Activated T-cell treated with anti-CD3 and anti-CD28 coated beads, Interleukin-2, amount 50 U/mL, for 4 hours (primary cell): ENCODE measurements around the gene OGDH. TPM values are rescaled to one million over a fixed set of nuclear protein-coding genes. Genes with fewer than 3 reads are reported as not detected.

Source experiments
- ATAC-seq, 2 donors: fragments of 200-7000 bp; cut with Tn5 transposase; one replicate each; pipeline ENCODE4 v1.10.0; 2021
- DNase-seq: peaks from one replicate; pipeline ENCODE4 v3.0.0-alpha.2; 2020
- H3K27me3 Mint-ChIP-seq: one replicate; pipeline ENCODE4 v1.8.0; 2021; ENCODE audit warnings: low read depth, mixed read lengths
- H3K36me3 Mint-ChIP-seq: one replicate; pipeline ENCODE4 v1.8.0; 2022; ENCODE audit warnings: mixed read lengths; ENCODE audit not compliant: insufficient read depth
- H3K4me1 Mint-ChIP-seq: one replicate; pipeline ENCODE4 v1.8.0; 2021; ENCODE audit warnings: low read depth, mixed read lengths
- H3K4me3 Mint-ChIP-seq: one replicate; pipeline ENCODE4 v1.8.0; 2021; ENCODE audit warnings: mild to moderate bottlenecking, moderate library complexity, mixed read lengths
- H3K9me3 Mint-ChIP-seq: one replicate; pipeline ENCODE4 v1.8.0; 2021; ENCODE audit warnings: mixed read lengths
- total RNA-seq, 3 donors: library from RNA; stranded (reverse); gene quantifications; one replicate each; pipeline ENCODE4 v1.2.1, GENCODE V29; 2021

Gene OGDH
- total RNA-seq, 3 donors from 2014 or later: 83.0 to 105 (median 97.2) TPM

- H3K9me3 Mint-ChIP-seq: no peaks in the 10 kb centered on the region
- H3K4me1 Mint-ChIP-seq: peaks cover 29% of the 10 kb centered on the region
- DNase-seq: no peak
- no peak overlapping the region for H3K4me3 Mint-ChIP-seq
- H3K27me3 Mint-ChIP-seq: no peaks in the 10 kb centered on the region
- peaks cover 54% of the 10 kb centered on the region for H3K36me3 Mint-ChIP-seq
- no peak for ATAC-seq
Measured at GRCh38 chr7:44569959-44570358, 36.5 kb upstream of the OGDH start.

- Mint-ChIP-seq H3K4me1 (peaks cover 31% of the 10 kb centered on the region), H3K27me3 (no peaks in the 10 kb centered on the region), H3K4me3 (peak overlapping the region; percentile 97), H3K36me3 (peaks cover 49% of the 10 kb centered on the region), H3K9me3 (no peaks in the 10 kb centered on the region)
- ATAC-seq (no peak), DNase-seq (no peak)
Measured at GRCh38 chr7:44572771-44573170, 33.7 kb upstream of the OGDH start.

- ATAC-seq: peak; percentile 97 to 98
- peaks cover 31% of the 10 kb centered on the region for H3K4me1 Mint-ChIP-seq
Measured at GRCh38 chr7:44573464-44574286, 32.8 kb upstream of the OGDH start, which contains the start of gene DDX56. Gene DDX56, minus strand, starts transcription at chr7:44573908. Its CDS starts 13 bp downstream, at chr7:44573895.

GRCh38 chr7:44574287-44574872 is 32.0 kb upstream of the OGDH start:
- Mint-ChIP-seq H3K4me1 (peaks cover 37% of the 10 kb centered on the region), H3K4me3 (peak overlapping the region; percentile 97), H3K9me3 (no peaks in the 10 kb centered on the region), H3K36me3 (peaks cover 42% of the 10 kb centered on the region), H3K27me3 (no peaks in the 10 kb centered on the region)
- ATAC-seq (no peak), DNase-seq (no peak)

More at GRCh38 chr7:44573464-44574286, 32.8 kb upstream of the OGDH start, which contains the start of gene DDX56:
- H3K4me3 Mint-ChIP-seq: peak within 1 kb of the TSS; percentile 97
- no peaks in the 10 kb centered on the region for H3K9me3 Mint-ChIP-seq
- H3K27me3 Mint-ChIP-seq: no peaks in the 10 kb centered on the region
- H3K36me3 Mint-ChIP-seq: peaks cover 44% of the 10 kb centered on the region
- DNase-seq: peak; percentile 90

GRCh38 chr7:44575054-44575453 is 31.4 kb upstream of the OGDH start:
- Mint-ChIP-seq H3K27me3 (no peaks in the 10 kb centered on the region), H3K4me1 (peaks cover 43% of the 10 kb centered on the region), H3K9me3 (no peaks in the 10 kb centered on the region), H3K4me3 (peak overlapping the region; percentile 97), H3K36me3 (peaks cover 42% of the 10 kb centered on the region)
- no peak for DNase-seq
- ATAC-seq: no peak

- peaks cover 40% of the 10 kb centered on the region for H3K36me3 Mint-ChIP-seq
- peaks cover 52% of the 10 kb centered on the region for H3K4me1 Mint-ChIP-seq
- H3K4me3 Mint-ChIP-seq: no peak overlapping the region
- DNase-seq (no peak), ATAC-seq (no peak)
- H3K9me3 Mint-ChIP-seq: no peaks in the 10 kb centered on the region
- H3K27me3 Mint-ChIP-seq: no peaks in the 10 kb centered on the region
Measured at GRCh38 chr7:44576228-44576627, 30.2 kb upstream of the OGDH start.

- Mint-ChIP-seq H3K9me3 (no peaks in the 10 kb centered on the region), H3K36me3 (peaks cover 18% of the 10 kb centered on the region), H3K4me1 (peaks cover 31% of the 10 kb centered on the region), H3K4me3 (peak overlapping the region; percentile 89), H3K27me3 (no peaks in the 10 kb centered on the region)
- peak; percentile 35 to 44 for ATAC-seq
- DNase-seq: peak; percentile 26
Measured at GRCh38 chr7:44580945-44581878, 25.2 kb upstream of the OGDH start.

GRCh38 chr7:44581879-44582603 is 24.4 kb upstream of the OGDH start, which contains the start of gene TMED4:
Gene TMED4, minus strand, starts transcription at chr7:44582231. Its CDS starts 25 bp downstream, at chr7:44582206.
- peak within 1 kb of the TSS; percentile 89 for H3K4me3 Mint-ChIP-seq
- peaks cover 17% of the 10 kb centered on the region for H3K36me3 Mint-ChIP-seq
- ATAC-seq (peak; percentile 90 to 91), DNase-seq (peak; percentile 100)
- H3K9me3 Mint-ChIP-seq: no peaks in the 10 kb centered on the region
- H3K4me1 Mint-ChIP-seq: peaks cover 30% of the 10 kb centered on the region
- no peaks in the 10 kb centered on the region for H3K27me3 Mint-ChIP-seq

- Mint-ChIP-seq H3K27me3 (no peaks in the 10 kb centered on the region), H3K4me3 (peak overlapping the region; percentile 89), H3K36me3 (peaks cover 17% of the 10 kb centered on the region), H3K4me1 (peaks cover 34% of the 10 kb centered on the region), H3K9me3 (no peaks in the 10 kb centered on the region)
- DNase-seq (no peak), ATAC-seq (no peak)
Measured at GRCh38 chr7:44583146-44583865, 23.1 kb upstream of the OGDH start.

GRCh38 chr7:44587843-44588711 is 18.4 kb upstream of the OGDH start:
- Mint-ChIP-seq H3K4me3 (no peak overlapping the region), H3K9me3 (no peaks in the 10 kb centered on the region), H3K27me3 (no peaks in the 10 kb centered on the region), H3K36me3 (no peaks in the 10 kb centered on the region), H3K4me1 (peaks cover 7% of the 10 kb centered on the region)
- DNase-seq: peak; percentile 56
- ATAC-seq: peak; percentile 78 to 79

- H3K9me3 Mint-ChIP-seq: no peaks in the 10 kb centered on the region
- peaks cover 6% of the 10 kb centered on the region for H3K4me1 Mint-ChIP-seq
Measured at GRCh38 chr7:44590910-44591309, 15.5 kb upstream of the OGDH start.

GRCh38 chr7:44595934-44596635 is 10.3 kb upstream of the OGDH start:
- Mint-ChIP-seq H3K36me3 (no peaks in the 10 kb centered on the region), H3K4me1 (no peaks in the 10 kb centered on the region), H3K27me3 (no peaks in the 10 kb centered on the region), H3K9me3 (no peaks in the 10 kb centered on the region), H3K4me3 (no peak overlapping the region)
- DNase-seq (no peak), ATAC-seq (no peak)

More at GRCh38 chr7:44590910-44591309, 15.5 kb upstream of the OGDH start:
- Mint-ChIP-seq H3K36me3 (no peaks in the 10 kb centered on the region), H3K27me3 (no peaks in the 10 kb centered on the region), H3K4me3 (no peak overlapping the region)
- ATAC-seq: no peak
- DNase-seq: no peak
